OCI-LY3 (cell line): Measurements from ENCODE around the gene PBX4.

ENCODE experiments used
- EZH2phosphoT487 ChIP-seq: fragments of 200-600 bp; shearing (Covaris generic); IDR thresholded peaks from 2 replicates; pipeline ENCODE4 v1.6.1; 2018; ENCODE audit warnings: antibody characterized with exemption, mixed run types, low read depth
- TF ChIP-seq, protein P1 (sequence below): fragments of 200-600, 300-600 bp; sonication (generic); IDR thresholded peaks from 2 replicates; pipeline ENCODE4 v1.5.1; 2014; ENCODE audit warnings: antibody characterized with exemption, low read length, low read depth

DNA sequence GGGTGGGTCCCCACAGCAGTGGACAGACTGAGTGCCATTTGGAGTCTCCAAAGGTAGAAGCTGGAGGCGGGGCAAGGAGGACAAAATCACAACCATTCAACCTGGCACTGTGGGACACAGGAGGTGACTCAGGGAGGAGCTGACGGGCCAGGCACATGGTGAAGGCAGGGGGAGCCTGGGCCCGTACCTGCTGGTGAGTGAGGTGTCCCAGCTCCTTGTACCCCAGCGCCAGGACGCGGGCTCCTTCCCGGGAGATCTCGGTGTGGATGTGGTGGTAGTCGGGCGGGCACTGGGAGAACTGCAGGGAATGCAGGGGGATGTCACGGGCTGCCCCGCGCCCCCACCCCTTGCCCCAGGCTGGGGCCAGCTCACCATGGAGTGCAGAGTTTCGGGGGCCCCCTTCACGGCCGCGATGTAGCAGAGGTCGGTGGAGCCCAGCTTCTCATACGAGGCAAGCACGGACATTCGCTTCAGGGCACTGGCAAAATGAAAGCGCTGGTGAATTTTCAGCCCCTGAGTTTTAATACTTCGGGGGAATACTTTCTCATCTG is 35.2 kb upstream of the PBX4 start:
- TF ChIP-seq, protein P1, sequence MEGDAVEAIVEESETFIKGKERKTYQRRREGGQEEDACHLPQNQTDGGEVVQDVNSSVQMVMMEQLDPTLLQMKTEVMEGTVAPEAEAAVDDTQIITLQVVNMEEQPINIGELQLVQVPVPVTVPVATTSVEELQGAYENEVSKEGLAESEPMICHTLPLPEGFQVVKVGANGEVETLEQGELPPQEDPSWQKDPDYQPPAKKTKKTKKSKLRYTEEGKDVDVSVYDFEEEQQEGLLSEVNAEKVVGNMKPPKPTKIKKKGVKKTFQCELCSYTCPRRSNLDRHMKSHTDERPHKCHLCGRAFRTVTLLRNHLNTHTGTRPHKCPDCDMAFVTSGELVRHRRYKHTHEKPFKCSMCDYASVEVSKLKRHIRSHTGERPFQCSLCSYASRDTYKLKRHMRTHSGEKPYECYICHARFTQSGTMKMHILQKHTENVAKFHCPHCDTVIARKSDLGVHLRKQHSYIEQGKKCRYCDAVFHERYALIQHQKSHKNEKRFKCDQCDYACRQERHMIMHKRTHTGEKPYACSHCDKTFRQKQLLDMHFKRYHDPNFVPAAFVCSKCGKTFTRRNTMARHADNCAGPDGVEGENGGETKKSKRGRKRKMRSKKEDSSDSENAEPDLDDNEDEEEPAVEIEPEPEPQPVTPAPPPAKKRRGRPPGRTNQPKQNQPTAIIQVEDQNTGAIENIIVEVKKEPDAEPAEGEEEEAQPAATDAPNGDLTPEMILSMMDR = no peak
- TF ChIP-seq EZH2phosphoT487 = no peak
